HG03066 (cell line): ENCODE data around the gene CDK17.
"Not testable (repeated sequence)": the region's sequence is repeated elsewhere in the genome, so short reads cannot be mapped to it uniquely, and the experiment has no call there.

Source experiments
- ATAC-seq: cut with Tn5 transposase; IDR thresholded peaks from one replicate; pipeline ENCODE4 v1.9.1; 2021; ENCODE audit warnings: low read depth; ENCODE audit not compliant: unreplicated experiment

Gene CDK17

DNA sequence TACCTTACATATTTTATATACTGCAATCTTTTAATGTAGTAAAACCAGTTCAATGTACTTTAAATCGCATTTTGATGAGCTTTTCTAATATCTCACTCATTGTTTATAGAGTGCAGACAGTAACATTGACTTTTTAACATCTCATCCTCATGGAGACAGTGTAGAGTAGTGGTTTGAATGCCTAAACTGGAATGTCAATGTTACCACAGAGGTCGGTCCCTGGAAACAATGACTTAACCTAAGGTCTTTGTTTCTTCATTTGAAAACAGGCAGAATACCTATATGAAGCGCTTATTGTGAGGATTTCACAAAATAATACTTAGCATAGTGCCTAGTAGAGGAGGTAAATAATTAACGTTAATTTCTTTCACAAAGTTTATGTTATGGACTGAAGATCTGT, 5.0 kb downstream of the CDK17 start:
- ATAC-seq: no peak

DNA sequence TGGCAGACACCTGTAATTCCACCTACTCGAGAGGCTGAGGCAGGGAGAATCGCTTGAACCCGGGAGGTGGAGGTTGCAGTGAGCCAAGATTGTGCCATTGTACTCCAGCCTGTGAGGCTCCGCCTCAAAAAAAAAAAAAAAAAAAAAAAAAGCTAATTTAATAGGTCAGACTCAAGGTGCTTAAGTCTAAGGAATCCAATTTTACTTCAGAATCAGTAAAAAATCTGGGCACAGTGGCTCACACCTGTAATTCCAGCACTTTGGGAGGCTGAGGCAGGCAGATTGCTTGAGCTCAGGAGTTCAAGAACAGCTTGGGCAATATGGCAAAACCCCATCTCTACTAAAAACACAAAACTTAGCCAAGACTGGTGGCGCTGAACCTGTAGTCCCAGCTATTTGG, 7.0 kb downstream of the CDK17 start:
- not testable (repeated sequence) for ATAC-seq

DNA sequence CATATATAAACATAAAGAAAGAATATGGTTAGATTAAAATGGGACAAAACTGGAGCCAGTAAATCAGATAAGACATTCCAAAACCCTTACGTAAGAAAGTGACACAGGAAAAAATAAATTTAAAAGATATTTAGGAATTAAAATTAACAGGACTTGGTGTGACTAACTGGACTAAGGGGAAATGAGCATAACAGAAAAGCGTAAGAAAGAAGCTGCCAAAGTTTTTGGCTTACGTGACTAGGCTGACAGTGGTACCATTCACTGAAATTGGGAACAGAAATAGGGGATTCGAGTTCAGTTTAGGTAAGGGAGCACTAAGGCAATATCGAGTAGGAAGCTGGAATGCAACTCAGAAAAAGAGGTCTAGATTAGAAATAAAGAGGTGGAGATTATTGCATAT, 7.8 kb downstream of the CDK17 start:
- no peak for ATAC-seq

DNA sequence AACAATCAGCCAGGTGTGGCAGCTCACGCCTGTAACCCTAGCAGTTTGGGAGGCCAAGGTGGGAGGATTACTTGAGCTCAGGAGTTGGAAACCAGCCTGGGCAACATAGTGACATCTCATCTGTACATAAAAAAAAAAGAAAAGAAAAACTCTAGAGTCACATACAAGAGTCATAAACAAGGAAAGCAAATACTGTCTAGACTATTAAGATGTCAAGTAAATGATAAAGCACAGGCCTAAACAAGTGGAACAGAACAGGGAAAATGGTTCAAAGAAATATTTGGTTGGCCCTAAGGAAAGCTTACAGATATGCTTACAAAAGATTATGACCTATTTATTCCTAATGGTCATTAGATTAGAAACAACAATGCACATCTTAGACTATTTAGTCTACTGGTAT, 12.3 kb downstream of the CDK17 start:
- ATAC-seq: no peak

DNA sequence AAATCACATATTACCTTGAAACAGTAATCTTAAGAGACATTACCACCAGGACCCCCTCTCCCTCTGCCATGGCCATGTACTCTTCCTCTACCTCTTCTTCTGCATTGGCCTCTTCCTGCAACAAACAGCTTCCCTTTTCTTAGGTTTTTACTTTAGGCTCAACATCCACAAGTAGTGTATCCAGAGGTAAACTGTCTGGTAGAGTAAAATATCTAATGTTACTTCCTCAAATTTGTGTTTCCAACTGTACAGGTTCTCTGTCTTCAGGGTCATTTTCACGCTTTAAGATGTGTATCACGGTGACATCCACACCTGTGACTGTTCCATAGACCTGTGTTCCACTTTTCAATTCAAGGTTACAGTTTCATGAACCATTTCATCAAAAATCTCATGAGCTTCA, 13.4 kb downstream of the CDK17 start:
- no peak for ATAC-seq

DNA sequence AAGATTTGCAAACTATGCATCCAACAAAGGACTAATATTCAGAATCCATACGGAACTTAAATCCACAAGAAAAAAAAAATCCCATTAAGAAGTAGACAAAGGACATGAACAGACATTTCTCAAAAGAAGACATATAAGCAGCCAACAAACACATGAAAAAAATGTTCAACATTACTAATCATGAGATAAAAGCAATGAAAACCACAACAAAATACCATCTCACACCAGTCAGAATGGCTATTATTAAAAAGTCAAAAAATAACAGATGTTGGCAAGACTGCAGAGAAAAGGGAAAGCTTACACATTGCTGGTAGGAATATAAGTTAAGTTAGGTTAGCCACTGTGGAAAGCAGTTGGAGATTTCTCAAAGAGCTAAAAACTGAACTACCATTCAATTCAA, 16.2 kb downstream of the CDK17 start:
- no peak for ATAC-seq

DNA sequence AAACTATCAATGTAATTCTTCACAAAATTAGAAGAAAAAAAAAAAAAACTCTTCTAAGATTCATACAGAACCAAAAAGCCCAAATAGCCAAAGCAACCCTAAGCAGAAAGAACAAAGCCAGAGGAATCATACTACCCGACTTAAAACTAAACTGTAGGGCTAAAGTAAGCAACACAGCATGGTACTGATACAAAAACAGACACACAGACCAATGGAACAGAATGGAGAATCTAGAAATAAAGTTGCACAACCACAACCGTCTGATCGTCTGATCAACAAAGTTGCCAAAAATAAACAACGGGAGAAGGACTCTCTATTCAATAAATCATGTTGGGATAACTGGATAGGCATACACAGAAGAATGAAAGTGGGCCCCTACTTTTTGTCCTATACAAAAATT, 16.9 kb downstream of the CDK17 start:
- ATAC-seq: no peak

DNA sequence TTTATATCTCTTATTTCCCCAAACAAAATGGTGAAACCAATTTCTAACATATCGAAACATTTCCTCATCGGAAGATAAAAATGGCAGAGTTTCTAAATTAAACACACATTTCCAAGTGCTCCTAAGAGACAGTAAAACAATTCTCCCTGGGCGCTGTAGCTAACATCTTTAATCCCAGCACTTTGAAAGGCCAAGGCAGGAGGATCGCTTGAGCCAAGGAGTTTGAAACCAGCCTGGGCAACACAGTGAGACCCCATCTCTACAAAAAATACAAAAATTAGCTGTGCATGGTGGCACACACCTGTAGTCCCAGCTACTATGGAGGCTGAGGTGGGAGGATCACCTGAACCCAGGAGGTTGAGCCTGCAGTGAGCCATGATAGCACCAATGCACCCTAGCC, 20.5 kb downstream of the CDK17 start:
- not testable (repeated sequence) for ATAC-seq

DNA sequence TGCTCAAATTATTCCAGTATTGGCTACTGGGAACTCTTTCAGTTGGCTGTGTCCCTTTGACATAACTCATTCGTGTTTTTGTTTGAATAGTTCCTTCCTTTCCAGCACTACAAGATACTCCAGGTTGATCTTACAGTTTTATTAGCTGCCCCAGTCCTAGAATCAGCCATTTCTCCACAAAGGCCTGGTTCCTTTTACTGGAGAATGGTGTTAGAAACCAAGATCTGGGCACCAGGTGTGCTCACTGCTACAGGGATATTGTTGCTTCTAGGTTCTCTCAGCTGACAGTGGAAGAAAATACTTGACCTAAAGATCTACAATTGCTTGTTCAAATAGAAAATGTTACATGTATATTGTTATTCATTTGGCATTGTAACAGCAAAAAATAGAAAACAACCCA, 21.9 kb downstream of the CDK17 start:
- ATAC-seq: no peak

DNA sequence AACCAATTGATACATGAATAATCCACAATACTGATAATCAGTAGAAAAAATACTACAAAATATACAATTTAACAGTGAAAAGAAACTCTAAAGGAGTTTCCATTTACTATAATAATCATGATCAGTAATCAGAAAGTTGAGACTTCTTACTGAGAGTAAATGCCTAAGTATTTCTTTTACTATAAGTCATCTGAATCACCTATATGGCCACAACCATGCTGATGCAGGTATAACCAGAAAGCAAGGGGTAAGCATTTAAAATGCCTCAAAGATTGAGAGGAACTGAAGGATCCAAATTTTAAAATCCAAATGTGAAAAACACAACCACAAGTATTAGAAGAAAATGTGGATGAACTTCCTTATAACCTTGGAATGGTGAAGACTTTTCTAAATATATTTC, 23.4 kb downstream of the CDK17 start:
- ATAC-seq: no peak

DNA sequence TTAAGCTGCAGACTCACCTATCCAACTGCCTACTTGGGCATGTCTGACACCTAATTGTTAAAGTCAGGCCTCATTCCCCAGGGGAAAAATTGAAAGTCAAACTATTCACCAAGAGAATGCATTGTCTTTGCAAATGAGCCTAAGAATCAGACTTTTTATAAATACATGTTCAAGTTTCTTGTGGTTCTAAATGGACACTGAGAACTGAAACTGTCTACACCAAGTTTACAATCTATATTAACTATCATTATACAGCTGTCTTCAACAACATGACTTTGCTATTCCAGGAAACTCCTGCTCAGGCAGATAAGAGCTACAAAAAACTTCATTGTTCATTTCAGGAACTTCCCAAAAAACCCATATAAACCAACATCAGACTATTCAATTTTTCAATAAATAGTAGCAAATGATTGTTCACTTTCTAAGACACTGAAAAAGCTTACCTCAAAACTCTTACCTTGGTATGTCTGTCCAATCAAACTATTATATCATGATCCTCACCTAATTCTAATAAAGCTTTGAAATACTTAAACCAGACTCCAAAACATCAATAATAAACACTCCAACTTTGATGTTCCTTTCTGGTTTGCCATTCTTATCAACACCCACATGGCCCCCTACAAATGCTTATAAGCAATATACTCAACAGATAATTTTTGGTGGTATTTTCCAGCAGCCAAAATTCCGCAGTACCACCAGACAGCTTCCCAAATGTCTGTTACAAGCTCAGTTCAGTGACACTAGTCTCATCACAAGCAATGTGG, 24.2 kb downstream of the CDK17 start:
- peak; percentile 69 for ATAC-seq

DNA sequence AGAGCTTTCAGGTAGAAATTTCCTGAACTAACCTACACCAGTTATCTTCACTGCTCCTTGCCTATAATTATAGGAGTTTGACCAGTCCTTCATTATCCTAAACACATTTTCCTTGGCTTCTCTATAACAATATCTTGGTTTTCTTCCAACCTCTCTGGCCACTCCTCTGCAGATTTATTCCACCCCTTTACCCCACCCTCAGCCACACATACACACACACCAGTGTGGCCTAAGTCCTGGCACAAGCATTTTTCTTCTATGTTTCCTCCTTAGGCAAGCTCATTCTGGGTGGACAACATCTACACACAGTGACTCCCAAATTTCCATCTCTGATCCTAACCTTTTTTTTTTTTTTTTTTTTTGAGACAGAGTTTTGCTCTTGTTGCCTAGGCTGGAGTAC, 25.1 kb downstream of the CDK17 start:
- no peak for ATAC-seq

DNA sequence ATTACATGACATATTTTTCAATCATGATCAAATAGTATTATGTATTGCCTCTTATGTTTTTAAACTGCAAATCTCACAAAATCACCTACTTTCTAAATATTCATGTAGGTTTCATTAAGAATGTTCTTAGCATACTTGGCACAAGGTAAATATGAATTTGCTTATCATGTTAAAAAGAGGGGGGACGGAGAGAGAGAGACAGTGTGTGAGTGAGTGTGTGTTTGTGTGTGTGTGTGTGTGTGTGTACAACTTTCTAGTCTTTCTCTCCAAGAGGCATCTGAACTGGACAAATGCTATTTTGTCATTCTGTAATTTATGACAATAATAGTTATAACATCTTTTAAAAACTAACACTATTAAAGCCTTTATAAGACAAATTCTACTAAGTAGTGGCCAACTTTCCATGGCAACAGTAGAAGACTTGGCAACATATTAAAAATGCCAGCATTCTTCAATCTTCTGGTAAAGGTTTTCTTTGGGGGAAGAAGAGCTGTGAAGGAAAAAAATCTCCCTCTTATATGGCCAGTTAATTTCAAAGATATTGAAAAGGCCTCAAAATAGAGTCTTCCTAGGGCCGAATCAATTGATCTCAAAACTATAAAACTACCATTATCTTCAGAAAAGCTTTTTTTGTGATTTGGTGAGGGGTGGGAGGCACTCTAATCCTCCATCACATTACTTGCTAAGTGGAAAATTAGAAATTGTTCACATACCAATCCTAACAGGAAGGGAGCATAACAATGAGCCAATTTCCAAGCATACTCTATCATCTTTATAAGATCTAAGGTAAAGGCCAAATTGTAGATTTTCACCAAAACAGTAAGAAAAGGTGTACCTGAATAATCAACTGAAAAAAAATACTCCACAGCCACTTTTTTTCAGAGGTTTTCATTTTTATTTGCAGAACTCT, 28.2 kb downstream of the CDK17 start:
- no peak for ATAC-seq

DNA sequence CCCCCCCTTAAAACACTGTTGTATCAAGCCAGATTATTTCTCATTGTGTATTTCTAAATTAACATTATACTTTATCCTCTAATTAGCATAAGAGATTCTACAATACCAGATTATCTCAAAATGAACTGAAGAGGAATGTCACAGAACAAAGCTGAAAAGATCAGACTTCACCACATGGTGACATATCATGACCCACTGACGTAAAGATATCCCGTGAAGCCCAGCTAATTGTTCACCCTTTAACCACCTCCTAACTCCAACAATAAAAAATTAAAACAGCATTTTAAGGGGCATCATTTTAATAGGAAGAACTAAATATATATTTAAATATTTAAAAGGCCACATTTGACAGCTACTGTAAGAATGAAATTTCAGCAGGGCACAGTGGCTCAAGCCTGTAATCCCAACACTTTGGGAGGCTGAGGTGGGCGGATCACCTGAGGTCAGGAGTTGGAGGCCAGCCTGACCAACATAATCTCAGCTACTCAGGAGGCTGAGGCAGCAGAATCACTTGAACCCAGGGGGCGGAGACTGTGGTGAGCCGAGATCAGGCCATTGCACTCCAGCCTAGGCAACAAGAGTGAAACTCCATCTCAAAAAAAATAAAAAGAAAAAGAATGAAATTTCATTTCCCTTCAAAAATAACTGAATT, 29.0 kb downstream of the CDK17 start:
- no peak for ATAC-seq

DNA sequence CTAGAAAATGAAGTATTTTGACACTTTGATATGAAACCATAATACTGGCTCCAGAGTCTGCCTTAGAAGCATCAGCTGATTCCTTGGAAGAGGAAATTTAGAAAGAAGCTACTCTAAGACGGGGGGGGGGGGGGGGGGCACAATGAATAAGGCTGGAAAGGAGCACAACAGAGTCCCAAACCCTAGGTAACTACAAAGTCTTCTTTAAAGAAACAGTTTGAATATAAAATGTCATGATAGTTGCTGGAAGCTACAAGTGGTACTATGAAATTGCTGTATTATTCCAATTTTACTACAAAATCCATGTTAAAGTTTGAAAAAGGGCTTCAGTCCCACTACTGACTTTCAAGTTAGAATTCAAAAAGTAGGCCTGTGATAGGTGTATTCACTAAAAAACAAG, 31.6 kb downstream of the CDK17 start:
- no peak for ATAC-seq

DNA sequence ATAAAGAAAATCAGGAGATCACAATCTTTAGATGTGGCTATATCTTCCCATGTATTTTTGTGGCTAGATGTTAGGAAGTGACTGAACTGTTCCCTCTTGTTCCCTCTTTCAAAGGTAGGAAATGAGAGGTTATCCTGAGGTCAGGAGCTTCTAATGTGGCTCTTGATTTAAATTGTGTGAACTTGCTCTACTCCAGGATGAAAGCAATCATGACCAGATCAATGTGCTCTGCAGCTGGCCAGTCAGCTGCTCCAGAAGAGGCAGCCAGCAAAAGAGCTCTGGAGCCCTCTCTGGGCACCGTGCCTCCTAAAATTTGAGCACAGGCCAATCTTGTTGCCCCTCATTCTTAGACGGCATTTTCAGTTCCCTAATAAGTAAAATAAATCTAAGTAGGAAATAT, 32.0 kb downstream of the CDK17 start:
- ATAC-seq: no peak

DNA sequence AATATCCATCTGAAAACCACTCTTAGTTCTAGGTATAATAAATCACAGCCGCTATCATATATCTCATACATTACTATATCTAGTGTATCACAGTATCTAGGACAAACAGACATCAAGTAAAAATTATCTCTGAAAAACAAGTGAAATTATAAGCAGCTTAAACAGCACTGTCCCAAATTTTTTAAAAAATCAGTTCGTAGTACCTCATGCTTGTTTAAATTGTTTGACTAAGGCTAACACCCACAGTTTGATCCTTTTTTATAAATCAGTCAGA, 33.9 kb downstream of the CDK17 start:
- ATAC-seq: no peak

DNA sequence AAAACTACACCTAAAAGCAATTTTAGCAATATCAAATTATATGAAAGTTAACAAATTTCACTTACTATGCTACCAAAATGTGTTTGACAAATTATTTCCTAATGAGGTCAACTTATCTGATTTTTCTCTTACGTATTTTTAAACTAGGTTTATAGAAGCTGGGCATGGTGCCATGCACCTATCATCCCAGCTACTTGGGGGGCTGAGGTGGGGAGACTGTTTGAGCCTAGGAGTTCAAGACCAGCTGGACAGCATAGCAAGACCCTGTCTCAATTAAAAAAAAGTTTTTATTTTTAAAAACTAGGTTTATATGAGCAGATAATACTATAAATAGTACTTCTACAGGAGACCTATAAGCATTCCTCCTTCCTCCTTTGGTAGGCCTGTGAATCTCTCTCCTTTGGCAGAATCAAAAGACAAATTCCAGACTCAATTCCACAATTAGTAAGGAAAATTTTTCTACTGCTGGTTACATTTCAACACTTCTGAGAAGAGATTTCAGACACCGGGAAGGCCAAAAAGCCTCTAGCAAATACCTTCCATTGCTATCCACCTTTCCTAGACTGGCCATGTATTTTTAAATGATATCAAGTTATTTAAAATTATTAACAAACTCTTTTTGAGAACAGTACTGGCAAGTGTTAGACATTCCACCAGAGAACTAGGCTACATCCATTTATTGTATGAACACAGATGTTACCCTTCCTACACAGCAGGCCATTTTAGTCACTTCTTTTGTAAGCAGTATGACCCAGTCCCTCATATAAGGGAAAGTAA, 34.4 kb downstream of the CDK17 start:
- ATAC-seq: no peak

DNA sequence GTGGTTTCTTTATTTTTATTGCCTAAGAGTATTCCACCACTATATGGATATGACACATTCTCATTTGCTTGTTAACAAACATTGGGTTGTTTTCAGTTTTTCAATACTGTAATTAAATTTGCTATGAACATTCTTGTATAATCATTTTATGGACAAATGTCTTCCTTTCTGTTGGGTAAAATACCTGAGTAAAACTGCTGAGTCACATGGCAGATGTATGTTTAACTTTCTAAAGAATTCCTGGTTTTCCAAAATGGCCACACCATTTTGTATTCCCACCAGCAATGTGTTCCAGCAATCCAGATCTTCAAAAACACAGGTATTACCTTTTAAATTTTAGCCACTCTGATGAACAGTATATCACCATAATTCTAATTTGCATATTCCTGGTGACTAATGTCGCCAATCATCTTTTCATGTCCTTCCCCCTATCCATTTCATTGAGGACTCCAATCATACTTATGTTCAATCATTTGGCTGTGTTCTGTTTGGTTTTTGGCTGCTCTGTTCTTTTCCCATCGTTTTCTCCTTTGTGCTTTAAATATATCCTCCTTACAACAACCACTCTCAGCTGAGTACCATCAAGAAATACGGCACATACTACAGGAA, 36.0 kb downstream of the CDK17 start:
- no peak for ATAC-seq

DNA sequence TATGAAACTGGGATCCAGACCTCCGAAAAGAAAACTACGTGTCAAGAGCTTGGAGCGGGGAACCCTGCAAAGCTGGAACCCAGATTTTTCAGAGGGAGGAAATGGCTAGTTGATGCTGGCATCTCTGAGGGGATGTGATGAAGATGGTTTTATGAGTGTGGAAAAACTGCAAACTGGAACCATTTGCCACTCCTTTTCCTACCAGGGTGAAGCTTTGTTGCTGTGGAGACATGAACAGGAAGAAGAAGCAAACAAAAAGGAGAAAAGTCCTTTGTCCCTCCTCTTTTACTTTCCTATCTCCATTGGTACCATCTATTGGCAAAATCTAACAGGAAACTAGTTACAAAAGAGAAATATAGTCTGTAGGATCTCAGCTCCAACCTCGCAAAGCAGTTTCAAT, 39.2 kb downstream of the CDK17 start:
- no peak for ATAC-seq

DNA sequence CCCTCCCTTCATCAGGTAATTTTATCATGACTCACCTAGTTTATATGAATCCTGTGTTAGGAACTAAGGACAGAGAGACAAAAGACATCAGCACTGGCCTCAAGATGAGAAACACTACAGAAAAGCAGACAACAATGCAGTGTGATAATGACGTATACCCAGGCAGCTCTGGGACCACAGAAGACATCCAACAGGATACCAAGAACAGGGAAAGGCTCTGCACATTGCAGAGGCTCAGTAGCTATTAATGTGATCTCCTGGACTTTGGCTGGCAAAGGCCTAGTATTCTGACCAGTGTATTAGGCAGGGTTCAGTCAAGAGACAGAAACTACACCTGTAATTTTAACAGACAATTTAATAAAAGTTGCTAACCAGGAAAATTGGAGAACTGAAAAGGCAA, 39.7 kb downstream of the CDK17 start:
- ATAC-seq: no peak
